AG10803 (cell line): Measurements from ENCODE around the gene TOX4.
A peak's percentile ranks its signal among the peaks of the same experiment; 100 is the strongest.

ENCODE experiments used
- DNase-seq: peaks from one replicate; pipeline ENCODE4 v3.0.0; 2010; ENCODE audit warnings: low read depth
- H3K4me3 ChIP-seq: 2 replicates; pipeline ENCODE4 v1.5.1; 2011; ENCODE audit warnings: mild to moderate bottlenecking, low read length, control low read depth
- TF ChIP-seq, protein P1 (sequence below): conservative IDR thresholded peaks from 2 replicates; pipeline ENCODE4 v1.5.1; 2011; ENCODE audit warnings: mild to moderate bottlenecking, low read length, control low read depth, inconsistent platforms

Gene TOX4

GRCh38 chr14:21449899-21450216 lies 27.1 kb upstream of the TOX4 start:
- DNase-seq, result no peak
- H3K4me3 ChIP-seq, result no peak overlapping the region
- TF ChIP-seq, protein P1, sequence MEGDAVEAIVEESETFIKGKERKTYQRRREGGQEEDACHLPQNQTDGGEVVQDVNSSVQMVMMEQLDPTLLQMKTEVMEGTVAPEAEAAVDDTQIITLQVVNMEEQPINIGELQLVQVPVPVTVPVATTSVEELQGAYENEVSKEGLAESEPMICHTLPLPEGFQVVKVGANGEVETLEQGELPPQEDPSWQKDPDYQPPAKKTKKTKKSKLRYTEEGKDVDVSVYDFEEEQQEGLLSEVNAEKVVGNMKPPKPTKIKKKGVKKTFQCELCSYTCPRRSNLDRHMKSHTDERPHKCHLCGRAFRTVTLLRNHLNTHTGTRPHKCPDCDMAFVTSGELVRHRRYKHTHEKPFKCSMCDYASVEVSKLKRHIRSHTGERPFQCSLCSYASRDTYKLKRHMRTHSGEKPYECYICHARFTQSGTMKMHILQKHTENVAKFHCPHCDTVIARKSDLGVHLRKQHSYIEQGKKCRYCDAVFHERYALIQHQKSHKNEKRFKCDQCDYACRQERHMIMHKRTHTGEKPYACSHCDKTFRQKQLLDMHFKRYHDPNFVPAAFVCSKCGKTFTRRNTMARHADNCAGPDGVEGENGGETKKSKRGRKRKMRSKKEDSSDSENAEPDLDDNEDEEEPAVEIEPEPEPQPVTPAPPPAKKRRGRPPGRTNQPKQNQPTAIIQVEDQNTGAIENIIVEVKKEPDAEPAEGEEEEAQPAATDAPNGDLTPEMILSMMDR, result no peak

GRCh38 chr14:21454843-21455544 lies 22.0 kb upstream of the TOX4 start:
- TF ChIP-seq, protein P1, result no peak
- DNase-seq, result peak; percentile 8
- peak overlapping the region; percentile 94 for H3K4me3 ChIP-seq

DNA sequence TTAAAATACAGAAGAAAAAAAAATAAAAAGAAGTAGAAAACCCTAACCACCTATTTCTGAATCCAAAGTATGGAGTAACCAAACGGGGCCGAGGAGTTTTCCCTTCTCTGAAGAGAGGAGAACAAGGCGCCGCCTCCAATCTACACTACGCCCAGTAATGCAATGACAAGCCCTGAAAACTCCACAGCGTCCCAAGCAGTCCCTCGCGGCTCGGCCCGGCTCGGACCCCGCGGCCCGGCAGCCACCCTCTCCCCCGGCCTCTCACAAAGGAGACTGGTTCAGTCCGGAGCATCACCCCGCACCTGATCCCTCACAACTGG lies 21.4 kb upstream of the TOX4 start:
- peak; percentile 26 for DNase-seq
- peak overlapping the region; percentile 94 for H3K4me3 ChIP-seq
- TF ChIP-seq, protein P1, result no peak

GRCh38 chr14:21455912-21456667 lies 20.9 kb upstream of the TOX4 start, which contains the start of gene CHD8:
CHD8 (minus strand) TSS chr14:21456123; CDS start chr14:21431643, 24,480 bp downstream.
- H3K4me3 ChIP-seq, result peak within 1 kb of the TSS; percentile 94
- TF ChIP-seq, protein P1, result peak; percentile 60
- peak; percentile 100 for DNase-seq

DNA sequence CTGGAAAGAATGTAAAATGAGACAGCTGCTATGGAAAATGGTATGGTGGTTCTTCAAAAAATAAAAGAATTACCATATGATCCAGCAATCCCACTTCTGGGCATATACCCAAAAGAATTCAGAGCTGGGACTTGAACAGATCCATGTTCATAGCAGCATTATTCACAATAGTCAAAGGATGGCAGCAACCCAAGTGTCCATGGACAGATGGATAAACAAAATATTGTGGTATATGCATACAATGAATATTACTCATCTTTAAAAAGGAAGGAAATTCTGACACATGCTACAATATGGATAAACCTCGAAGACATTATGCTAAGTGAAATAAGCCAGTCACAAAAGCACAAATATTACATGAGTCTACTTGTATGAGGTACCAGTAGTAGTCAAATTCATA lies 9.4 kb upstream of the TOX4 start:
- peak; percentile 83 for DNase-seq
- no peak overlapping the region for H3K4me3 ChIP-seq
- TF ChIP-seq, protein P1, result no peak

GRCh38 chr14:21475767-21476522 lies 1.1 kb upstream of the TOX4 start:
- TF ChIP-seq, protein P1, result no peak
- H3K4me3 ChIP-seq, result peak overlapping the region; percentile 96
- DNase-seq, result no peak
